BLaER1 (cell line): Measurements from ENCODE around the gene TICAM1.

Source experiments
- H3K27ac ChIP-seq: shearing (Covaris generic); formaldehyde crosslinking; 2 replicates; pipeline ENCODE4 v1.8.1; 2022
- H3K27me3 ChIP-seq: shearing (Covaris generic); formaldehyde crosslinking; 2 replicates; pipeline ENCODE4 v1.8.1; 2022
- H3K36me3 ChIP-seq: shearing (Covaris generic); formaldehyde crosslinking; 2 replicates; pipeline ENCODE4 v1.8.1; 2022
- H3K4me1 ChIP-seq: shearing (Covaris generic); formaldehyde crosslinking; 2 replicates; pipeline ENCODE4 v1.8.1; 2022
- H3K4me2 ChIP-seq: shearing (Covaris generic); formaldehyde crosslinking; 2 replicates; pipeline ENCODE4 v1.8.1; 2022
- H3K4me3 ChIP-seq: shearing (Covaris generic); formaldehyde crosslinking; 2 replicates; pipeline ENCODE4 v1.8.1; 2022
- H3K9ac ChIP-seq: shearing (Covaris generic); formaldehyde crosslinking; 2 replicates; pipeline ENCODE4 v1.8.1; 2022
- H3K9me3 ChIP-seq: shearing (Covaris generic); formaldehyde crosslinking; 2 replicates; pipeline ENCODE4 v1.8.1; 2022
- H4K20me1 ChIP-seq: shearing (Covaris generic); formaldehyde crosslinking; 2 replicates; pipeline ENCODE4 v1.8.1; 2022
- Cebpa-rat ChIP-seq: shearing (Covaris generic); IDR thresholded peaks from 2 replicates; pipeline ENCODE4 v1.8.1; 2022

TICAM1 gene

DNA sequence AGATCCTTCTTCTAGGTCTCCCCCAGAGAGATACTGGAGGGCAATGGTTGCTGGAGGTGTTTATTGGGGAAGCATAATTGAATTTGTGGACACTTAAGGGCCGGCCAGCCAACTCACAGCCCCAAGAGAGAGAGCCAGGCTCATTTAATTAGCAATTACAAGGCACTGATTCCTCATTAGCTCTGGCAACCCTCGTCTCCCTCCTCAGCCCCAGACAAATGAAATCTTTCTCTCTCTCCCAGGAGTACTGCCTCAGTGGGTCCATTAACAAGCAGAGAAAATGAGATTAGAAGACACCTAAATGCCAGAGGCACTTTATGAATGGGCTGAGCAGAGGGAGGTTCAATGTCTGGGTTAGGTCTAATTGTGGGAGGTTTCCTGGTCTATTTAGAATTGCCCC, 58.9 kb downstream of the TICAM1 start:
- H3K27ac ChIP-seq, result no peak overlapping the region
- H3K9ac ChIP-seq, result no peak overlapping the region
- peaks cover 5% of the 10 kb centered on the region for H4K20me1 ChIP-seq
- no peaks in the 10 kb centered on the region for H3K27me3 ChIP-seq
- peaks cover 64% of the 10 kb centered on the region for H3K4me1 ChIP-seq
- no peaks in the 10 kb centered on the region for H3K9me3 ChIP-seq
- no peak for TF ChIP-seq Cebpa-rat
- H3K4me3 ChIP-seq, result no peak overlapping the region; the same call in 1 of the 2 replicates
- peak overlapping the region; percentile 70 for H3K4me2 ChIP-seq
- no peaks in the 10 kb centered on the region for H3K36me3 ChIP-seq

DNA sequence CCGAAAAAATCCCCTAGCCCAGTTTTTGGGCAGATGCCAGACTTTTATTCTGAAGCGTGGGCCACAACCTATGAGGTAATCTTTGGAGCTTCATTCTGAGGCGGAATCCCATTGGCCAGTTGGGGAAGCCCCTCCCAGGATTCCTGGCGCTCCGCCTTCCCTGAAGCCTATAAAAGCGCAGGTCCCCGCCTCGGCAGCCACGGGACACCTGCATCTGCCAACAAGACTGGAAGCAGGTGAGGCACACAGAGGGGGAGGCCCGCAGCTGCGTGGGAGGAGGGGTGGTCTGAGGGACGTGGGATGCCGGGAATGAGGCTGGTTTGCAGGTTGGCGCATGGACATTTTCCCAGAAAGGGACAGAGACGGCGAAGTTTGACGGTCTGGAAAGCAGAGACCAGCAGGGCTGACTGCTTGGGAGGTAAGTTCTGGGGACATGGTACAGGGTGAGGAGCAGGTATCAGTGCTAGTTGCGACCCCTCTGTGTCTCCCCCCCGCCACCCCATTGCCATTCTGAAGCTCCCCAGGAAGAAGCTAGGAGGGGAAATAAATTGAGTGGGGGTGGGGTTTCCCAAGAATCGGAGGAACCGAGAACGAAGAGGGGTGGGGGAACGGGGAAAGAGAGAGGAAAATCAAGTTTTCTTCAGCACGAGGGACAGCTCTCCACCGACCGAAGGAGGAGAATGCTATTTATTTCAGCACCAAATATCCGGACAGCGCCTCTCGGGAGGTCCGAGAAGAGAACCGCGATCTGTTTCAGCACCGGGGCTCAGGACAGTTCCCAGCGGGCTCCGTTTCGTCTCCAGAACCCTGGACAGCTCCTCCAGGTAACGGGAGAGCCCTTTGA, 62.4 kb downstream of the TICAM1 start:
- Histone ChIP-seq H3K4me1 (peaks cover 30% of the 10 kb centered on the region), H3K27ac (no peak overlapping the region), H4K20me1 (peaks cover 5% of the 10 kb centered on the region), H3K36me3 (no peaks in the 10 kb centered on the region), H3K4me2 (no peak overlapping the region), H3K4me3 (no peak overlapping the region), H3K27me3 (no peaks in the 10 kb centered on the region), H3K9ac (no peak overlapping the region), H3K9me3 (no peaks in the 10 kb centered on the region)
- no peak for TF ChIP-seq Cebpa-rat
